GM12865 (cell line): Measurements from ENCODE around the gene NDUFA7.
A peak's percentile ranks its signal among the peaks of the same experiment; 100 is the strongest.
"Not testable (repeated sequence)": the region's sequence is repeated elsewhere in the genome, so short reads cannot be mapped to it uniquely, and the experiment has no call there.

Experiments
- DNase-seq: peaks from one replicate; pipeline ENCODE4 v3.0.0; 2010; ENCODE audit warnings: low read depth
- H3K4me3 ChIP-seq: 2 replicates; pipeline ENCODE4 v1.5.1; 2011; ENCODE audit warnings: mild to moderate bottlenecking, low read depth, low read length, control low read depth
- CTCF ChIP-seq: IDR thresholded peaks from 2 replicates; pipeline ENCODE4 v1.5.1; 2011; ENCODE audit warnings: low read length, control low read depth, low read depth, inconsistent platforms; ENCODE audit not compliant: insufficient read depth; ENCODE audit errors: missing control alignments

Gene NDUFA7

GRCh38 chr19:8323781-8324185 is 2.6 kb upstream of the NDUFA7 start:
- no peak for TF ChIP-seq CTCF
- H3K4me3 ChIP-seq, result no peak overlapping the region
- DNase-seq, result peak; percentile 46

GRCh38 chr19:8322638-8322997 is 1.4 kb upstream of the NDUFA7 start:
- peak overlapping the region; percentile 86 for H3K4me3 ChIP-seq
- DNase-seq, result no peak
- TF ChIP-seq CTCF, result no peak

GRCh38 chr19:8321986-8322637 is 937 bp upstream of the NDUFA7 start:
- DNase-seq, result peak; percentile 29
- no peak for TF ChIP-seq CTCF
- H3K4me3 ChIP-seq, result peak overlapping the region; percentile 86

DNA sequence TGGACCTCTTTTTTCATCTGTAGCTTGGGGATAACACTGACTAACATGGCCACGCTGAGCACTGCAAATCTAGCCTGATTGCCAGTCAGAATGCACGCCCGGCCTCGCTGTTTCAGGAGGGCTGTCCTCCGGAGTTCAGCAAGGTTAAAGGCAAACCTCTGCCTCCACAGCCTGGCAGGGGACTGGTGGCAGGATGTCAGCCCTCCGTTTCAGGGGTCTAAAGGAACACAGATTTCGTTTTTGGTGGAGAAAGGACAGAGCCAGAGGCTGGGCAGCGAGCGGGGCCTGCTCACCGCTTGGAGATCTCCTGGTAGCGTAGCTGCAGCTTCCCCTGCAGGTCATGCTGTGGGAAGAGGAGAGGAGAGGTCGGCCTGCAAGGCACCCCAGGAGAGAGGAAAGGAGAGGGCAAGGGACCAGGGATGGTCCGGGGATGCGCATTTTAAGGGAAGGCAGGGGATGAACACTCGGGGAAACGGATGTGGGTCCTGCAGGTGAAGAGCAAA is 560 bp downstream of the NDUFA7 start:
- TF ChIP-seq CTCF, result no peak
- peak; percentile 40 for DNase-seq
- peak overlapping the region; percentile 86 for H3K4me3 ChIP-seq

- peak overlapping the region; percentile 86 for H3K4me3 ChIP-seq
- TF ChIP-seq CTCF, result no peak
Observed at GRCh38 chr19:8319807-8320520, 1.2 kb downstream of the NDUFA7 start.

GRCh38 chr19:8318835-8319234 is 2.3 kb downstream of the NDUFA7 start:
- not testable (repeated sequence) for DNase-seq, H3K4me3 ChIP-seq

More at GRCh38 chr19:8319807-8320520, 1.2 kb downstream of the NDUFA7 start:
- DNase-seq, result no peak

DNA sequence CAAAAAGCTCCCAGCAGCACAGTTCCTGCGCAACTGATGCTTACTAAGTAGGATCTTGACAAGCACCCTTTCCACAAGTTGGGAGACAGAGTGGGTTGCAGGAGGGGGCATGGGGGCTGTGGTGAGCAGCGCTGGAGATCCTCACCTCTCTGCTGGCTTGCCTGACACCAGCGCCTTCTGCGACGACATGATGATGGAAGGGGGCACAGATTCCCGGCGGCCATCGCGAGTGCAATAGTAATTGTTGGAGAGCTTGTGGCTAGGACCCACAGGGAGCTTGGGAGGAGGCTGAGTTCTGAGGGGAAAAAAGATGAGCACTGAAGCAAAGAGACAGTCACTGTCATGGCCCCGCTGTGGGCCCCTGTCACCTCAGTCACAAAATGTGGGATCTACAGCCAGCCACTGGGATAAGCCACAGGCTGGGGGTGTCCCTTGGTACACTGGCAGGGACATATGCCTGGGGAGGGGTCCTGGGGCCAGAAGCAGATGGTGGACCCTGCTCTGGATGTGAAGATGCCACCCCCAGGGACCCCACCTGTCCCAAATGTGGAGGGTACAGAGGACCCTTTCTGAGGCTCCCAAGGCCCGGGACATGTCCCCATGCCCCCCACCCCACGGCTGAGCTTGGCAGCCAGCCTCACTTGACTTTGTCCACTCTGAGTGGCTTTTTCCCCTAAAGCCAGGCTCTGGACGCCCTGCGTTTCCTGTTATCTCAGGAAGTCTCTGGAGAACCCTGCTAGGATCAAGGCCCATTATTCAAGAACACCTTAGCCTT is 4.6 kb downstream of the NDUFA7 start:
- TF ChIP-seq CTCF, result no peak
- DNase-seq, result no peak
- H3K4me3 ChIP-seq, result no peak overlapping the region

- not testable (repeated sequence) for H3K4me3 ChIP-seq, DNase-seq
Observed at GRCh38 chr19:8314981-8315640, 6.1 kb downstream of the NDUFA7 start.
